Effector CD4-positive, alpha-beta T cell (primary cell): ENCODE measurements around the gene GH2.
"Not testable (repeated sequence)": the region's sequence is repeated elsewhere in the genome, so short reads cannot be mapped to it uniquely, and the experiment has no call there.

ENCODE experiments used
- DNase-seq: peaks from one replicate; pipeline ENCODE4 v3.0.0-alpha.2; 2020

GH2 gene

DNA sequence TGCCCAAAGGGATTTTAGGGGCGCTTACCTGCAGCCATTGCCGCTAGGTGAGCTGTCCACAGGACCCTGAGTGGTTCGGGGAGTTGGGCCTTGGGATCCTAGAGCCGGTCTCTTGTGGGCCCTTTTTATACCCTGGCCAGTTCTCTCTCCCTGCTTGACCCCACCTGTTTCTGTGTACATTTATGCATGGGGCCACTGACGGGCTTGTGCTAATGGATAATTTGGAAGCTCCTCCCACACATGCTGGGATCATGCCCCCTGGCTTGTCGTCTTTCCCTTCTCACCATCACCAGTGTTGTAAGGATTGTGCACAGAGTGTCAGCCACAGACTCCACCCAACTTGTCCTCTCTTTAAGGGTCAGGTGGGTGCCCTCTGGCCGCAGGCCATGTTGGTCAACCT, 8.2 kb downstream of the GH2 start, which contains the start of gene CSH2:
CSH2 (minus strand) TSS at position 101 of the 400 bp plus-strand sequence; CDS start at position 38, 63 bp downstream.
- not testable (repeated sequence) for DNase-seq

- DNase-seq, result not testable (repeated sequence)
Measured at GRCh38 chr17:63871646-63872365, 9.9 kb downstream of the GH2 start.

DNA sequence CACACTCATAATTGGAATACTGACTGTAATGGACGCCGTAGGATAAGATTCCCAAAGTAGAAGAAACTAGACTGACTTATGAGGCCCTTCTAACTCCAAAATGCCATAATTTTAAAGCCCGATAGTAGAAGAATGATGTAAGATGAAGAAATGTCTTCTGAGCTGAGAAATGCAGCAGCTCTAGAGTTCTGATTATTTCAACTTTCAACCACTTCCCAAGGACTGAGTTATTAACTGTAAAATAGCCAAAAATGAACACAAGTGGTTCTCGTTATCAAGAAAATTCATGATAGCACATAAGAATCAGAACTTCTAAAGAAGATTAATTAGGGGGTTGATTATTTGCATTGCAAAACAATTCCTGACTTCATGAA, 11.5 kb downstream of the GH2 start:
- DNase-seq, result not testable (repeated sequence)

GRCh38 chr17:63869491-63870291, 12.1 kb downstream of the GH2 start:
- not testable (repeated sequence) for DNase-seq

- not testable (repeated sequence) for DNase-seq
Measured at GRCh38 chr17:63866625-63867024, 15.1 kb downstream of the GH2 start.

DNA sequence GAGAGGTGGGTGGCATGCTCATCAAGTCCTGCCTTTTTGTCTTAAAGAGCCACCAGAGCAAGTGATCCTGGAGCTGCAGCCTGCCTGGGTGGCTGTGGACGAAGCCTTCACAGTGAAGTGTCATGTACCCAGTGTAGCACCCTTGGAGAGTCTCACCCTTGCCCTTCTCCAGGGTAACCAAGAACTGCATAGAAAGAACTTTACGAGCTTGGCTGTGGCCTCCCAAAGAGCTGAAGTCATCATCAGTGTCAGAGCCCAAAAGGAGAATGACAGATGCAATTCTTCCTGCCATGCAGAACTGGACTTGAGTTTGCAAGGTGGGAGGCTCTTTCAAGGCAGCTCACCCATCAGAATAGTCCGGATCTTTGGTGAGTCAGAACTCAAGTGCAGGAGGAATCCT, 22.5 kb downstream of the GH2 start:
- no peak for DNase-seq

GRCh38 chr17:63856425-63856824, 25.3 kb downstream of the GH2 start:
- DNase-seq, result not testable (repeated sequence)

GRCh38 chr17:63855185-63855584, 26.6 kb downstream of the GH2 start:
- DNase-seq, result no peak

DNA sequence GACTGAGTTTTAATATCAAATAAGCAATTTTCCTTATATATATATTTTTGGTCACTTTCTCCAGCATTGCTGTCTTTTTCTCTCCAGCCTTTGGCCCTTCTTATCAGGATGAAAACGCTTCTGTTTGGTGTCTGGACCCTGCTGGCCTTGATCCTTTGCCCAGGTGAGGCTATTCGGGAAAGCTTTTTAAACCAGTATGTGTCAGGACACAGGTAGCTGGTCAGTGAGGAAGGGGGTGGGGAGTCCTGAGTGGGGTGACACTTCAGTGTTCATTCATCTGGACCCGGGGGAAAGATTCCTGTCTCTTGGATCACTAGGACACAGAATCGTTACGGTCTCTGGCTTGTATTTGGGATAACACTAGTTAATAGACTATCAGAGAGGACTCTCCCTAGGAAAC, 27.0 kb downstream of the GH2 start:
- DNase-seq, result no peak

DNA sequence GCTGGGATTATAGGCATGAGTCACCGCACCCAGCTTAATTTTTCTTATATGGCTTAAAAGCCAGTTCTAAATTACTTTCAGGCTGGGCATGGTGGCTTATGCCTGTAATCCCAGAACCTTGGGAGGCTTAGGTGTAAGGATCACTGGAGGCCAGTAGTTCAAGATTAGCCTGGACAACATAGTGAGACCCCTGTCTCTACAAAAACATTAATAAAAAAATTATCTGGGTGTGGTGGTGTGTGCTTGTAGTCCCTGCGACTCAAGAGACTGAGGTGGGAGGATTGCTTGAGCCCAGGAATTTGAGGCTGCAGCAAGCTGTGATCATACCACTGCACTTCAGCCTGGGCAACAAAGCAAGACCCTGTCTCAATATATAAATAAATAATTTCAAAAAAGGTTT, 28.5 kb downstream of the GH2 start:
- DNase-seq, result no peak

- DNase-seq, result no peak
Measured at GRCh38 chr17:63850401-63850800, 31.3 kb downstream of the GH2 start.

DNA sequence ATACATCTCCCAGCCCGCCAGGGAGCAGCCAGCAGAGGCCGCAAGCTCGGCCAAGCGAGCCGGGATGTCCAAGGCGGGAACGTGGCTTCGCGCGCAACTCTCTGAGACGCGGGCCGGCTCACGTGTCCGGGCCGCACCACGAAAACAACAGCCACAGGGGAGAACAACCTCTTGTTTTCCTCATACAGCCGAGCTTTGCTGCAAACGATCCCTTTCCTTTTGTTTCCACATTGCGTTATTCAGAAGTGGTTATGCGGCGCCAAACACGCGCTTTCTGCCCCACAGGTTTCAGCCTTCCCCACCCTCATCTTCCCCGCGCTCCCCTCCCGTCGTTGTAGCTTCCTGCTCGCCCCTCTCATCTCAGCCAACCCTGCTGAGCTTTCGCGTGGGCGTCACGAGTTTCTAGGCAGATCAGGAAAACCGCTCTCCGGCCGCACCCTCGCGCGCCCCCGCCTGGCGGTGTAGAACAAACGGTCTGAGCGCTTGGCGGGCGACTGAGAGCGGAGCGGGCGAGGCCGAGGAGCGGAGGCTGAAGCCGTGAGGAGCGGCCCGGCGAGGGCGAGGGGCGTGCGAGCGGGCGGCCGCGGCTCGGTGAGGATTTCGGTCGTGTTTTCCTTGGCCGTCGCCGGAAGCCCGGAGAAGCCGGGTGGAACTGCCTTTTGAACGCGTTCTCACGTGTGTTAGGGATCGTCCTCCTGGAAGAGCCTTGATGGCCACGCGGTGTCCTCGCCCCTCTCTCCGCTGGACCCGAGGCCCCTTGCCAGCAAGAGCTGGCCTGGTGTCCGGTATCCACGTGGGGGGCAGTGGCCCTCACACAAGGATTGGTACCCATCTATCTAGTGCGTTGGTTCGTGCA, 32.7 kb downstream of the GH2 start:
- DNase-seq, result peak; percentile 92

DNA sequence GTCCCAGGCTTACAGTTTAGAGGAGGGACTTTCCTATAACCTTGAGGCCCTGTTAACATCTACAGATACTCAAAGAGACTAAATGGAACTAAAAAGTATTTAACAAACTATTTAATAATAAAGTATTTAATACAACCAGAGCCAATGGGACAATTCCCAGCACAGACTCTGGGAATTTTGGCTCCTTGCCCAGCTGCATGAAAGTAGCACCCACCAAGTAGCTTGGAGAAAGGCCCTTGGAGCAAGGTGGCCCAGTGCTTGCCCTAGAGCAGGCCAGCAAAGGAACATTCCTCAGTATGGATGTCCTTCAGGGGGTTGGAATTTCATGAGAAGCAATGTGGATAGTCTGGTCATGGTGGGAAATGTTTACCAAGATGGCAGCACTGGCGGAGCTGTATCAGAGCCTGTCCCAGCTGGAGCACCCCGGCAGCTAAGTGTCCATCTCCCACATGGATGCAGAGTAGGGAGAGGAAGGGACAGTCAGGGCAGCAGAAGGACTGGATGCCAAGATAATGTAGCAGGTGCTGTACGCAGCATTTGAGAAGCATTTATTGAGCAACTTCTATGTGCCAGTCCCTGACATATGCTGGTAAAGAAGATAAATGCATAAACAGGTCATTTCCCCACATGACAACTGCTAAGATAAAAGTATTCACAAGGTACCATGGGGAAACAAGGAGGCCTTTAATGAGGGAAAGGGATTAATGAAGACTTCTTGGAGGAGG, 34.1 kb downstream of the GH2 start:
- no peak for DNase-seq

GRCh38 chr17:63845509-63845908, 36.2 kb downstream of the GH2 start:
- DNase-seq, result no peak

DNA sequence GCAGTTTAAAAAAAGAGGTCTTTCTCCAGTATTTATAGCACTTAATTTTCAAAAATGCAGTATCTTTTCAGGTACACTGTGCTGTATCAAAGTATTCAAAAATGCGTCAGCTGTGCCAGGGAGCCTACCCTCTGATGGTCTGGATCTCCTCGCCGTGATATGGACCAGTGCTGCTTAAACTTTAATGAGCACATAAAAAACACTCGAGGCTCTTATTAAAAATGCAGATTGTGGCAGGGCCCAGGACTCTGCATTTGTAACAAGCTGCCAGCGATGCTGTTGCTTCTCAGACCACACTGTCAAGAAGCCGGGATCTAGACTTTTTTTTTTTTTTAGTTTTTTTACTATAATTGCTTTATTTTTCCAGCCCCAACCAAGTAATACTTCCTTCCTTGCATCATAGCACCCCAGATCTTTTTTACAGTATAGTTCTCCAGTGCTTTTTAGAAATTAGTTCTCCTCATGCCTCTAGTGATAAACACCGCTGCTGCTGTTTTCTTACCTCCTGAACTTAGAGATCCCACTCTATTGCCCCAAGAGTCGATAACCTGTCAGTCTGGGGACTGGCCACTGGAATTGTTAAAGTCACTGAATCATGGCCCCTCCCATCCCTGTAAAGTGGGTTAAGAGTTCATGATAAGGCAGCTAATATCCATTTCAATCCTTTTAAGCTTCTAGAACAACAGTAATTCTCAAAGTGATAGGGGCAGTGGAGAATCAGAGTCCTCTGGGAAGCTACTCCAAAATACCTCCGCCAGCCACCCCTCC, 37.6 kb downstream of the GH2 start:
- DNase-seq, result no peak

GRCh38 chr17:63843387-63843888, 38.3 kb downstream of the GH2 start:
- not testable (repeated sequence) for DNase-seq

DNA sequence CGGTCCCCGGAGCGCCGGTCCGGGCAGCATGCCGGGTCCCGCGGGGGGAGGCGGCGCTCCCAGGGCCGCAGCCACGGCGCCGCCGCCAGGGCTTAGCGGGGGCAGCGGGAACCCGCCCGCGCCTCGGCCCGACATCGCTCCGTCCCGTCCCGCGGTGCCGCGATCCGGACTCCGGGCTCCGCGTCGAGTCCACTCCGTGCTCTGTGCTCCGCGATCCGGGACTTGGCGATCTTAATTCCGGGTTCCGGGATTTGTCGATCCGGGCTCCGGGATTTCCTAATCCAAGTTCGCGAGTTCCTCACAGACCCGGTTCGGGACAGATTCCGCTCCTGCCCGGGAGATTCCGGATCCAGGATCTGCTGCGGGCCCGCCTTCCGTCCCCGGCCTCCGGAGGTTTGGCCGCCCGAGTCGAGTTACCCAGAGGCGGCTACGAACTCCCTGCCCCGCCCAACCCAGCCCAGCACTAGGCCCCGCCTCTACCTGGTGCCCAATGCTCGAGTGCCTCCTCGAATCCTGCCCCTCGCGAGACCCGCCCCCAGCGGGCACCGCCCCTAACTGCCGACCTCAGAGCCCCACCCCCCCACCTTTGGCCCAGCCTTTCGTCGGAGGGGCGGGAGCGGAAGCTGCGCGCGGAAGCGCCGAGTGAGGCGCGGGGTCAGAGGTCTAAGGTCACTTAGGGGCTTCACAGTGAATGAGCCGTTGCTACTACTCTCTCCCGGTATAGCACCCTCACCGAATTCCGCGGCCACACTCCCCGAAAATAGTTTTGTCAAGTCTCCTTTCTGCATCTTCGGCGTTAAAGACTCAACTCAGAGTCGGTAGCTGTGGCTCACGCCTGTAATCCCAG, 39.0 kb downstream of the GH2 start, which contains the start of gene SMARCD2:
SMARCD2 (minus strand) TSS at position 146 of the 847 bp plus-strand sequence; CDS start at position 135, 11 bp downstream.
- peak; percentile 98 for DNase-seq

DNA sequence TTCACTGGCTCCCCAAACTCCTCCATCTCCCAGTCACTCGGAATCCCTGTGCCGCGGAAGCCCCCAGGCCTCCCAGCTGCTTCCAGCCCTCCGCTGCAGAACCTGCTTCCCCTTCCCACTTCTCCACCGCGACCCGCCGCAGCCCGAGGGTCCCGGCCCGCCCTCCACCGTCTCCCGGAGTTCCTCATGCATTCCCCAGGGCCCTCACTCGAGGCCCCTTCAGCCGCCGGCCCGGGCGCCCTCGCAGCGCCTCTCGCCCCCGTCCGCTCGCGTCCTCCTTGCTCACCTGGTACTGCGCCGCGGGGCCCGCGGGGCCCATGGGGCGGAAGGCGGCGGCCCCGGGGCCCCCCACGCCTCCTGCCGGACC, 39.6 kb downstream of the GH2 start:
- no peak for DNase-seq

- DNase-seq, result no peak
Measured at GRCh38 chr17:63841350-63842172, 40.2 kb downstream of the GH2 start.
